Adrenal gland (tissue), 12 donors: Measurements from ENCODE around the gene POLK. TPM values are rescaled to one million over a fixed set of nuclear protein-coding genes. Genes with fewer than 3 reads are reported as not detected.

Experiments
- DNase-seq, 7 donors: peaks; one replicate each; pipeline ENCODE4 v3.0.0-alpha.2; 2019 to 2020
- H3K27ac ChIP-seq, 5 donors: fragments of 200-600 bp; sonication (generic) in 4 of 5; 1 replicate in 3 of 5; 2 replicates in 2 of 5; pipeline versions ENCODE4 v1.5.1 to v1.8.0; 2016 to 2020; ENCODE audit warnings: mild to moderate bottlenecking in 1 of 5
- H3K27me3 ChIP-seq: fragments of 200-600 bp; 2 replicates; pipeline ENCODE4 v1.8.0; 2021
- H3K36me3 ChIP-seq, 2 donors: fragments of 200-600 bp; replicated peaks in 1 of 2; 1 replicate in 1 of 2; 2 replicates in 1 of 2; pipeline versions ENCODE4 v1.5.1 to v1.8.0; 2018 to 2022
- H3K4me1 ChIP-seq, 2 donors: fragments of 200-600 bp; replicated peaks in 1 of 2; 1 replicate in 1 of 2; 2 replicates in 1 of 2; pipeline versions ENCODE4 v1.5.1 to v1.8.0; 2018 to 2021
- H3K4me3 ChIP-seq, 4 donors: fragments of 200-600 bp; sonication (generic) in 3 of 4; one replicate each; pipeline ENCODE4 v1.5.1; 2016 to 2018
- H3K9me3 ChIP-seq, 3 donors: fragments of 200-600 bp; sonication (generic) in 1 of 3; replicated peaks in 1 of 3; 1 replicate in 2 of 3; 2 replicates in 1 of 3; pipeline versions ENCODE4 v1.5.1 to v1.8.0; 2016 to 2021
- POLR2A ChIP-seq, 2 donors: fragments of 450-650 bp; IDR thresholded peaks; one replicate each; pipeline ENCODE4 v1.6.1; 2017; ENCODE audit warnings: antibody characterized with exemption in 2 of 2, mild to moderate bottlenecking in 2 of 2, moderate library complexity in 1 of 2
- WGBS, 4 donors: extraction: QIAGEN DNeasy Blood & Tissue Kit in 2 of 4; methylation state at CpG; one replicate each; pipeline versions ENCODE4 v1.1.5 to v1.1.7; 2013 to 2017; 5-methylcytosine and 5-hydroxymethylcytosine counted together
- intact Hi-C, 2 donors: fragments of 100-400 bp; cut with DNase I; formaldehyde crosslinking; loops; one replicate each; pipeline versions ENCODE4 v1.14.1 to v1.15.0; 2022 to 2023
- polyA plus RNA-seq, 3 donors: library from polyadenylated mRNA; stranded (reverse); fragments of 200-250 nt in 2 of 3; fragments of 350-450 nt in 1 of 3; fragmentation: Illumina TruSeq in 1 of 3; extraction: RNeasy Lipid Tissue Mini Kit (QIAGEN cat#74804) in 1 of 3; gene quantifications; one replicate each; pipeline ENCODE4 v1.2.3, GENCODE V29; 2013 to 2014
- total RNA-seq, 9 donors: library from RNA; depleted of rRNA in 4 of 9; stranded (reverse); fragments of >200 nt in 4 of 9; fragments of 120-200 nt in 1 of 9; fragmentation: NEBNext Ultra II Directional in 1 of 9; extraction: Animal tissue kit (Norgen Biotek cat#: 25700) in 1 of 9; gene quantifications; one replicate each; pipeline versions ENCODE4 v1.1.0 to v1.2.4, GENCODE V29; 2013 to 2023
- TF ChIP-seq, protein P1 (sequence below), 6 experiments: fragments of 450-650 bp in 4 of 6; fragments of 200-600 bp in 2 of 6; sonication (generic) in 1 of 6; IDR thresholded peaks; 1 replicate in 5 of 6; 2 replicates in 1 of 6; pipeline versions ENCODE4 v1.5.1 to v1.8.0; 2016 to 2021; ENCODE audit warnings: antibody characterized with exemption in 6 of 6, mild to moderate bottlenecking in 2 of 6, moderate library complexity in 1 of 6
- donor health status: healthy with polysubstance abuse.
- donor health status: Bipolar disorder and iron deficiency.
- donor health status: DM: yes; HTN: yes; CAD: no.
- donor health status: DM: no; HTN: no; CAD: no.
- donor health status: DM: no; HTN: no; CAD: no.
- donor health status: DM: yes; HTN: yes; CAD: no.

Gene POLK
- total and polyA plus RNA-seq, 12 donors, result 6.9 to 63.6 (median 36.5) TPM

DNA sequence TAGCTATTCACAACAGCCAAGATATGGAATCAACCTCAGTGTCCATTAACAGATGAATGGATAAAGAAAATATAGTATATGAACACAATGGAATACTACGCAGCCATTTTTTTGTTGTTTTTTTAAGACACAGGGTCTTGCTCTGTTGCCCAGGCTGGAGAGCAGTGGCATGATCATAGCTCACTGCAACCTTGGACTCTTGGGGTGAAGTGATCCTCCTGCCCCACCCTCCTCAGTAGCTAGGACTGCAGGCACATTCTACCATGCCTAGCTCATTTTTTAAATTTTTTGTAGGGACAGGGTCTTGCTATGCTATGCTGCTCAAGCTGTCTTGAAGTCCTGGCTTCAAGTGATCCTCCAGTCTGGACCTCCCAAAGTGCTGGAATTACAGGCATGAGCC, 38.7 kb upstream of the POLK start:
- WGBS, 4 donors, result 88 to 100% (median 99%) methylated on average over 1 of the region's 1 CpG
- H3K4me1 ChIP-seq, result peaks cover 0 to 10% of the 10 kb centered on the region in 2 donors
- no peak overlapping the region for H3K4me3 ChIP-seq
- no peaks in the 10 kb centered on the region for H3K27me3 ChIP-seq
- no peak for TF ChIP-seq POLR2A (IDR thresholded peaks at IDR 0.05)
- TF ChIP-seq, protein P1, sequence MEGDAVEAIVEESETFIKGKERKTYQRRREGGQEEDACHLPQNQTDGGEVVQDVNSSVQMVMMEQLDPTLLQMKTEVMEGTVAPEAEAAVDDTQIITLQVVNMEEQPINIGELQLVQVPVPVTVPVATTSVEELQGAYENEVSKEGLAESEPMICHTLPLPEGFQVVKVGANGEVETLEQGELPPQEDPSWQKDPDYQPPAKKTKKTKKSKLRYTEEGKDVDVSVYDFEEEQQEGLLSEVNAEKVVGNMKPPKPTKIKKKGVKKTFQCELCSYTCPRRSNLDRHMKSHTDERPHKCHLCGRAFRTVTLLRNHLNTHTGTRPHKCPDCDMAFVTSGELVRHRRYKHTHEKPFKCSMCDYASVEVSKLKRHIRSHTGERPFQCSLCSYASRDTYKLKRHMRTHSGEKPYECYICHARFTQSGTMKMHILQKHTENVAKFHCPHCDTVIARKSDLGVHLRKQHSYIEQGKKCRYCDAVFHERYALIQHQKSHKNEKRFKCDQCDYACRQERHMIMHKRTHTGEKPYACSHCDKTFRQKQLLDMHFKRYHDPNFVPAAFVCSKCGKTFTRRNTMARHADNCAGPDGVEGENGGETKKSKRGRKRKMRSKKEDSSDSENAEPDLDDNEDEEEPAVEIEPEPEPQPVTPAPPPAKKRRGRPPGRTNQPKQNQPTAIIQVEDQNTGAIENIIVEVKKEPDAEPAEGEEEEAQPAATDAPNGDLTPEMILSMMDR (IDR thresholded peaks at IDR 0.05), result no peak
- no peak for DNase-seq
- intact Hi-C loops, result no loop called here
- no peak overlapping the region for H3K27ac ChIP-seq
- peaks cover 0 to 22% (median 20%) of the 10 kb centered on the region in 3 donors for H3K9me3 ChIP-seq
- no peaks in the 10 kb centered on the region for H3K36me3 ChIP-seq

DNA sequence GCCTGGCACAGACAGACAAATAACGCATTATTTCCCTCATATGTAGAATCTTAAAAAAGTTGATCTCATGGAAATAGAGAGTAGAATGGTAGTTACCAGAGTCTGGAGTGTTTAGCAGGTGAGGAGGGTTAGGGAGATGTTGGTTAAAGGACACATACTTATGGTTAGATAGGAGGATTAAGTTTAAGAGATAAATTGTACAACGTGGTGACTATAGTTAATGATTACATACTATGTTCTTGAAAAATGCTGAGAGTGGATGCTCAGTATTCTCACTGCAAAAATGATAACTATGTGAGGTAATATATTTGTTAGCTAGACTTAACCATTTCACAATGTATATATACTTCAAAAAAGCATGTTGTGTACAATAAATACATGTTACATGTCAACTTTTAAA, 38.2 kb upstream of the POLK start:
- no peak overlapping the region for H3K4me3 ChIP-seq
- H3K27me3 ChIP-seq, result no peaks in the 10 kb centered on the region
- H3K36me3 ChIP-seq, result no peaks in the 10 kb centered on the region
- H3K4me1 ChIP-seq, result peaks cover 0 to 10% of the 10 kb centered on the region in 2 donors
- DNase-seq, result no peak
- peaks cover 0 to 20% (median 20%) of the 10 kb centered on the region in 3 donors for H3K9me3 ChIP-seq
- intact Hi-C loops, result no loop called here
- TF ChIP-seq, protein P1 (IDR thresholded peaks at IDR 0.05), result no peak
- TF ChIP-seq POLR2A (IDR thresholded peaks at IDR 0.05), result no peak
- H3K27ac ChIP-seq, result no peak overlapping the region
- 90 to 94% (median 93%) methylated on average over 2 of the region's 2 CpGs for WGBS, 4 donors

DNA sequence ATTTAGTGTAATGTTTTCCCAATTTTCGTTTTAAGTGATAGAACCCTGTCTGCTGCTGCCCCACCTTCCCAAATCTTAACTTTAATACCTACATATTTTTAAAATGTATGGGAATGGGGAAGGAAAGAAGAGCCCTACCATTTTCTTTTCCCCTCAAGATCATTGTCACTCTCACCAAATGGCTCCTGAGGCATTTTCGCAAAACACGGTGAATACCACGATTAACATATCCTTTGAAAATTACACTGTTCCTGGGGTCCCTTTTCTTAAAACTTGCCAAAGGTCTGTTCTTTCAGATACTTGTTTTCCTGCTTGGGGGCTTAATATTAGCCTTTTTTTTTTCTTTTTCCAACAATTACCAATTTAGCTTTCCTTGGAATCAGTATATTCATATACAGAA, 36.3 kb upstream of the POLK start:
- H3K27ac ChIP-seq, result no peak overlapping the region
- intact Hi-C loops, result no loop called here
- peaks cover 0 to 10% of the 10 kb centered on the region in 2 donors for H3K4me1 ChIP-seq
- DNase-seq, result no peak
- H3K4me3 ChIP-seq, result no peak overlapping the region
- peaks cover 0 to 5% (median under 1%) of the 10 kb centered on the region in 3 donors for H3K9me3 ChIP-seq
- no peaks in the 10 kb centered on the region for H3K36me3 ChIP-seq
- 85 to 90% (median 89%) methylated on average over 4 of the region's 4 CpGs for WGBS, 4 donors
- TF ChIP-seq, protein P1 (IDR thresholded peaks at IDR 0.05), result no peak
- no peak for TF ChIP-seq POLR2A (IDR thresholded peaks at IDR 0.05)
- H3K27me3 ChIP-seq, result no peaks in the 10 kb centered on the region

DNA sequence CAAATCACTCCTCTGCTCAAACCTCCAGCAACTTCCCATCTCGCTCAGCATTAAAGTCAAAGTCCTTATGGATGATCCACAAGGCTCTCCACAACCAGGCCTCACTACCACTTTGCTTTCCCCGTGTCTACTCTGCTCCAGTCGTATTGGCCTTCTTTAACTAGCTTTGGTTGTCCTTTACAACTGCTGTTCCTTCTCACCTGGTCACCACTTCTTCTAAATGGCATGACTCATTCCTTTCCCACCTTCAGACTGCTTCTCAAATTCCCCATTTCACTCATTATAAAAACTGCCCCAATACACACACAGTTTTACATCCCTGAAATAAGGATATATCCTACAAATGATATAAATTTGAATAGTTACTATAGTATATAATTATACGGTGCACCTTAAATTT, 30.7 kb upstream of the POLK start:
- Histone ChIP-seq H3K27ac (no peak overlapping the region), H3K9me3 (no peaks in the 10 kb centered on the region), H3K36me3 (no peaks in the 10 kb centered on the region), H3K27me3 (no peaks in the 10 kb centered on the region), H3K4me3 (no peak overlapping the region), H3K4me1 (peaks cover 0 to 10% of the 10 kb centered on the region in 2 donors)
- TF ChIP-seq, protein P1 (IDR thresholded peaks at IDR 0.05), result no peak
- TF ChIP-seq POLR2A (IDR thresholded peaks at IDR 0.05), result no peak
- intact Hi-C loops, result no loop called here
- no peak for DNase-seq
- 93 to 97% (median 95%) methylated on average over 4 of the region's 4 CpGs for WGBS, 4 donors
